H9 (cell line): Measurements from ENCODE around the gene SLC44A3. TPM values are rescaled to one million over a fixed set of nuclear protein-coding genes. Genes with fewer than 3 reads are reported as not detected.

Source experiments
- DNase-seq: peaks from one replicate; pipeline ENCODE4 v3.0.0-alpha.2; 2017
- H2AFZ ChIP-seq: one replicate; pipeline ENCODE4 v1.6.1; 2013; ENCODE audit warnings: mild to moderate bottlenecking, low read length, control low read depth, moderate library complexity
- H2AK5ac ChIP-seq: 2 replicates; pipeline ENCODE4 v1.6.1; 2013; ENCODE audit warnings: low read length, control low read depth, mixed read lengths; ENCODE audit not compliant: insufficient read length
- H2BK120ac ChIP-seq: one replicate; pipeline ENCODE4 v1.6.1; 2013; ENCODE audit warnings: low read depth, mild to moderate bottlenecking, low read length, control low read depth, inconsistent platforms; ENCODE audit not compliant: poor library complexity, severe bottlenecking
- H2BK12ac ChIP-seq: 2 replicates; pipeline ENCODE4 v1.6.1; 2013; ENCODE audit warnings: low read length, control low read depth, mixed read lengths, low read depth; ENCODE audit not compliant: insufficient read length
- H2BK15ac ChIP-seq: 2 replicates; pipeline ENCODE4 v1.6.1; 2013; ENCODE audit warnings: low read depth, low read length, control low read depth
- H2BK20ac ChIP-seq: one replicate; pipeline ENCODE4 v1.6.1; 2013; ENCODE audit warnings: low read depth, mild to moderate bottlenecking, low read length, control low read depth, inconsistent platforms; ENCODE audit not compliant: poor library complexity, severe bottlenecking
- H2BK5ac ChIP-seq: 2 replicates; pipeline ENCODE4 v1.6.1; 2013; ENCODE audit warnings: low read length, control low read depth, mixed read lengths; ENCODE audit not compliant: insufficient read length
- H3K14ac ChIP-seq: 2 replicates; pipeline ENCODE4 v1.6.1; 2013; ENCODE audit warnings: low read length, control low read depth; ENCODE audit not compliant: insufficient read depth
- H3K18ac ChIP-seq: 2 replicates; pipeline ENCODE4 v1.6.1; 2013; ENCODE audit warnings: low read depth, mild to moderate bottlenecking, mixed read lengths, low read length, control low read depth; ENCODE audit not compliant: insufficient read length
- H3K23ac ChIP-seq: 2 replicates; pipeline ENCODE4 v1.6.1; 2013; ENCODE audit warnings: low read length, control low read depth, mixed read lengths, low read depth; ENCODE audit not compliant: insufficient read length
- H3K23me2 ChIP-seq: 2 replicates; pipeline ENCODE4 v1.6.1; 2013; ENCODE audit warnings: low read depth, mild to moderate bottlenecking, mixed read lengths, low read length, control low read depth; ENCODE audit not compliant: insufficient read length, poor library complexity, severe bottlenecking
- H3K27ac ChIP-seq: 2 replicates; pipeline ENCODE4 v1.5.1; 2013; ENCODE audit warnings: low read length, control low read depth, mixed read lengths, low read depth; ENCODE audit not compliant: insufficient read length
- H3K27me3 ChIP-seq: 2 replicates; pipeline ENCODE4 v1.6.1; 2013; ENCODE audit warnings: low read length, control low read depth, inconsistent platforms; ENCODE audit not compliant: insufficient read depth
- H3K4ac ChIP-seq: 2 replicates; pipeline ENCODE4 v1.6.1; 2013; ENCODE audit warnings: low read depth, mild to moderate bottlenecking, control low read depth, inconsistent platforms, low read length, moderate library complexity
- H3K4me1 ChIP-seq: 2 replicates; pipeline ENCODE4 v1.6.1; 2013; ENCODE audit warnings: low read length, control low read depth, inconsistent platforms; ENCODE audit not compliant: insufficient read depth
- H3K4me2 ChIP-seq: 2 replicates; pipeline ENCODE4 v1.6.1; 2013; ENCODE audit warnings: low read length, control low read depth, mixed read lengths; ENCODE audit not compliant: insufficient read length, insufficient read depth
- H3K56ac ChIP-seq: 2 replicates; pipeline ENCODE4 v1.6.1; 2013; ENCODE audit warnings: low read depth, mild to moderate bottlenecking, mixed read lengths, low read length, control low read depth; ENCODE audit not compliant: insufficient read length
- H3K79me1 ChIP-seq: 2 replicates; pipeline ENCODE4 v1.6.1; 2013; ENCODE audit warnings: low read depth, mild to moderate bottlenecking, moderate library complexity, low read length, control low read depth, inconsistent platforms; ENCODE audit not compliant: insufficient read depth, poor library complexity, severe bottlenecking
- H3K79me2 ChIP-seq: 2 replicates; pipeline ENCODE4 v1.6.1; 2013; ENCODE audit warnings: low read length, control low read depth, inconsistent platforms; ENCODE audit not compliant: insufficient read depth
- H3K9ac ChIP-seq: 2 replicates; pipeline ENCODE4 v1.6.1; 2013; ENCODE audit warnings: low read length, control low read depth, mixed read lengths; ENCODE audit not compliant: insufficient read length; ENCODE audit errors: extremely low read depth
- H3K9me3 ChIP-seq: one replicate; pipeline ENCODE4 v1.6.1; 2013; ENCODE audit warnings: low read depth, low read length, inconsistent platforms; ENCODE audit not compliant: control insufficient read depth
- H3T11ph ChIP-seq: one replicate; pipeline ENCODE4 v1.6.1; 2013; ENCODE audit warnings: mild to moderate bottlenecking, low read length, control low read depth, inconsistent platforms
- H4K20me1 ChIP-seq: one replicate; pipeline ENCODE4 v1.6.1; 2013; ENCODE audit not compliant: control insufficient read depth, insufficient read length, insufficient read depth
- H4K5ac ChIP-seq: 2 replicates; pipeline ENCODE4 v1.6.1; 2013; ENCODE audit warnings: low read depth, mild to moderate bottlenecking, mixed read lengths, low read length, control low read depth; ENCODE audit not compliant: insufficient read length
- H4K8ac ChIP-seq: replicated peaks from 2 replicates; pipeline ENCODE4 v1.6.1; 2013; ENCODE audit warnings: low read length, control low read depth, mixed read lengths, low read depth; ENCODE audit not compliant: insufficient read length
- H4K91ac ChIP-seq: 2 replicates; pipeline ENCODE4 v1.6.1; 2013; ENCODE audit warnings: low read depth, mild to moderate bottlenecking, moderate library complexity, mixed read lengths, low read length, control low read depth; ENCODE audit not compliant: insufficient read length
- H3K27ac Mint-ChIP-seq, 3 experiments: 2 replicates in 2 of 3; 3 replicates in 1 of 3; pipeline ENCODE4 v1.8.0; 2020 to 2021; ENCODE audit warnings: mixed read lengths in 3 of 3, mild to moderate bottlenecking in 1 of 3, moderate library complexity in 1 of 3
- H3K27me3 Mint-ChIP-seq: 2 replicates; pipeline ENCODE4 v1.8.0; 2021; ENCODE audit warnings: low read depth, mild to moderate bottlenecking, moderate library complexity, mixed read lengths
- H3K36me3 Mint-ChIP-seq, 3 experiments: 2 replicates in 2 of 3; 3 replicates in 1 of 3; pipeline ENCODE4 v1.8.0; 2020 to 2021; ENCODE audit warnings: low read depth in 3 of 3, mixed read lengths in 3 of 3; ENCODE audit not compliant: insufficient read depth in 1 of 3
- H3K4me1 Mint-ChIP-seq, 2 experiments: 2 replicates each; pipeline ENCODE4 v1.8.0; 2020; ENCODE audit warnings: mixed read lengths in 2 of 2
- H3K4me3 Mint-ChIP-seq, 2 experiments: 2 replicates in 1 of 2; 3 replicates in 1 of 2; pipeline ENCODE4 v1.8.0; 2020 to 2021; ENCODE audit warnings: mild to moderate bottlenecking in 2 of 2, mixed read lengths in 2 of 2, moderate library complexity in 1 of 2
- H3K9me3 Mint-ChIP-seq, 2 experiments: 2 replicates in 1 of 2; 3 replicates in 1 of 2; pipeline ENCODE4 v1.8.0; 2020; ENCODE audit warnings: mild to moderate bottlenecking in 2 of 2, mixed read lengths in 2 of 2, moderate library complexity in 1 of 2
- WGBS: extraction: QIAGEN DNeasy Blood & Tissue Kit; methylation state at CpG from one replicate; pipeline ENCODE4 v1.1.7; 2013; ENCODE audit warnings: missing lambda C conversion rate, low lambda C conversion rate, mixed read lengths; ENCODE audit not compliant: insufficient read length; ENCODE audit errors: extremely low coverage; 5-methylcytosine and 5-hydroxymethylcytosine counted together
- total RNA-seq: library from RNA; stranded (reverse); gene quantifications from 2 replicates; pipeline ENCODE4 v1.2.1, GENCODE V29; 2021
- TF ChIP-seq, protein P1 (sequence below): fragments of 200-600 bp; sonication (generic); conservative IDR thresholded peaks from 3 replicates; pipeline ENCODE4 v1.8.0; 2021; ENCODE audit warnings: antibody characterized with exemption, mild to moderate bottlenecking

Gene SLC44A3
- total RNA-seq, 1 experiment from 2014 or later = 5.5 TPM

- no peak overlapping the region for H2AK5ac ChIP-seq
- DNase-seq = no peak
- no peaks in the 10 kb centered on the region for H4K20me1 ChIP-seq
- H3K9me3 ChIP-seq = no peaks in the 10 kb centered on the region
- H3K79me1 ChIP-seq = no peaks in the 10 kb centered on the region
- peaks cover 6 to 8% of the 10 kb centered on the region in 2 experiments for H3K9me3 Mint-ChIP-seq
- no peaks in the 10 kb centered on the region for H3K4me1 ChIP-seq
- H2AFZ ChIP-seq = no peak overlapping the region
- H3K18ac ChIP-seq = no peak overlapping the region
- H2BK5ac ChIP-seq = no peak overlapping the region
- no peak overlapping the region for H3K4me2 ChIP-seq
- no peaks in the 10 kb centered on the region for H3K27me3 ChIP-seq
- H4K91ac ChIP-seq = no peak overlapping the region
- H3K56ac ChIP-seq = no peak overlapping the region
- no peak overlapping the region for H2BK12ac ChIP-seq
- no peak overlapping the region for H4K5ac ChIP-seq
- no CpG with 5 or more reads among the region's 12 CpGs for WGBS
- H3K14ac ChIP-seq = no peak overlapping the region
- no peak overlapping the region for H3K23ac ChIP-seq
- no peak overlapping the region for H2BK20ac ChIP-seq
- H4K8ac ChIP-seq = no peak overlapping the region
- H3K23me2 ChIP-seq = no peaks in the 10 kb centered on the region
- H3K36me3 Mint-ChIP-seq = peaks cover 5 to 18% (median 9%) of the 10 kb centered on the region in 3 experiments; a peak in 6 of 7 replicates
- H3K9ac ChIP-seq = no peak overlapping the region
- TF ChIP-seq, protein P1, sequence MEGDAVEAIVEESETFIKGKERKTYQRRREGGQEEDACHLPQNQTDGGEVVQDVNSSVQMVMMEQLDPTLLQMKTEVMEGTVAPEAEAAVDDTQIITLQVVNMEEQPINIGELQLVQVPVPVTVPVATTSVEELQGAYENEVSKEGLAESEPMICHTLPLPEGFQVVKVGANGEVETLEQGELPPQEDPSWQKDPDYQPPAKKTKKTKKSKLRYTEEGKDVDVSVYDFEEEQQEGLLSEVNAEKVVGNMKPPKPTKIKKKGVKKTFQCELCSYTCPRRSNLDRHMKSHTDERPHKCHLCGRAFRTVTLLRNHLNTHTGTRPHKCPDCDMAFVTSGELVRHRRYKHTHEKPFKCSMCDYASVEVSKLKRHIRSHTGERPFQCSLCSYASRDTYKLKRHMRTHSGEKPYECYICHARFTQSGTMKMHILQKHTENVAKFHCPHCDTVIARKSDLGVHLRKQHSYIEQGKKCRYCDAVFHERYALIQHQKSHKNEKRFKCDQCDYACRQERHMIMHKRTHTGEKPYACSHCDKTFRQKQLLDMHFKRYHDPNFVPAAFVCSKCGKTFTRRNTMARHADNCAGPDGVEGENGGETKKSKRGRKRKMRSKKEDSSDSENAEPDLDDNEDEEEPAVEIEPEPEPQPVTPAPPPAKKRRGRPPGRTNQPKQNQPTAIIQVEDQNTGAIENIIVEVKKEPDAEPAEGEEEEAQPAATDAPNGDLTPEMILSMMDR = 0 out of 3 replicates have a peak, but pooled peaks have one; percentile 16
- H3T11ph ChIP-seq = no peak overlapping the region
- H3K4ac ChIP-seq = no peak overlapping the region
- no peak overlapping the region for H3K4me3 Mint-ChIP-seq
- H2BK15ac ChIP-seq = no peak overlapping the region
- peaks cover 2% of the 10 kb centered on the region; the same call in 1 of the 2 replicates for H3K27me3 Mint-ChIP-seq
- H3K4me1 Mint-ChIP-seq = peaks cover 28 to 33% of the 10 kb centered on the region in 2 experiments
- H3K27ac ChIP-seq = no peak overlapping the region
- H2BK120ac ChIP-seq = no peak overlapping the region
- H3K79me2 ChIP-seq = no peaks in the 10 kb centered on the region
- H3K27ac Mint-ChIP-seq = no peak overlapping the region; a peak in 1 of 7 replicates
Observed at GRCh38 chr1:94807742-94808491, 12.2 kb upstream of the SLC44A3 start.
